Right lobe of liver (tissue), 6 donors: ENCODE results near the gene CDK12. TPM values are rescaled to one million over a fixed set of nuclear protein-coding genes. Genes with fewer than 3 reads are reported as not detected.
A peak's percentile ranks its signal among the peaks of the same experiment; 100 is the strongest.
"Not testable (repeated sequence)": the region's sequence is repeated elsewhere in the genome, so short reads cannot be mapped to it uniquely, and the experiment has no call there.

ENCODE experiments used
- ATAC-seq, 4 donors: fragments of 200-7000 bp; cut with Tn5 transposase; one replicate each; pipeline ENCODE4 v1.9.1; 2020; ENCODE audit warnings: mild to moderate bottlenecking in 4 of 4, moderate library complexity in 4 of 4
- DNase-seq, 3 donors: peaks; one replicate each; pipeline ENCODE4 v3.0.0-alpha.2; 2020
- H3K27ac ChIP-seq, 3 donors: fragments of 200-600 bp; one replicate each; pipeline ENCODE4 v1.8.0; 2022
- H3K27me3 ChIP-seq, 2 donors: fragments of 200-600 bp; one replicate each; pipeline ENCODE4 v1.8.0; 2022
- H3K36me3 ChIP-seq, 4 donors: fragments of 200-600 bp; sonication (generic) in 1 of 4; one replicate each; pipeline versions ENCODE4 v1.5.1 to v1.8.0; 2017 to 2022; ENCODE audit warnings: control low read depth in 1 of 4
- H3K4me1 ChIP-seq, 4 donors: fragments of 200-600 bp; sonication (generic) in 1 of 4; one replicate each; pipeline versions ENCODE4 v1.5.1 to v1.8.0; 2017 to 2022; ENCODE audit warnings: control low read depth in 1 of 4
- H3K4me3 ChIP-seq, 3 donors: fragments of 200-600 bp; one replicate each; pipeline ENCODE4 v1.8.0; 2022
- H3K9me3 ChIP-seq, 4 donors: fragments of 200-600 bp; sonication (generic) in 1 of 4; one replicate each; pipeline versions ENCODE4 v1.5.1 to v1.8.0; 2017 to 2022; ENCODE audit warnings: control low read depth in 1 of 4
- CTCF ChIP-seq, 4 donors: fragments of 200-600 bp in 3 of 4; fragments of 450-650 bp in 1 of 4; IDR thresholded peaks; one replicate each; pipeline versions ENCODE4 v1.5.1 to v1.8.0; 2016 to 2022; ENCODE audit warnings: antibody characterized with exemption in 4 of 4, mild to moderate bottlenecking in 2 of 4
- POLR2A ChIP-seq: fragments of 450-650 bp; IDR thresholded peaks from one replicate; pipeline ENCODE4 v1.6.1; 2017; ENCODE audit warnings: antibody characterized with exemption, mild to moderate bottlenecking
- WGBS: methylation state at CpG from one replicate; pipeline ENCODE4 v1.1.6; 2018; ENCODE audit warnings: low coverage, low lambda C conversion rate; ENCODE audit not compliant: insufficient coverage; ENCODE audit errors: missing lambda C conversion rate; 5-methylcytosine and 5-hydroxymethylcytosine counted together
- intact Hi-C, 2 donors: fragments of 100-400 bp; cut with DNase I; formaldehyde crosslinking; loops; one replicate each; pipeline versions ENCODE4 v1.11.2 to v1.14.1; 2022
- long read RNA-seq: library from polyadenylated mRNA; unstranded; transcript quantifications from one replicate; pipeline ENCODE4 v2.0.0, GENCODE V29; 2019
- total RNA-seq, 6 experiments: library from RNA; depleted of rRNA in 2 of 6; stranded (reverse); fragments of >200 nt in 2 of 6; fragmentation: NEBNext Ultra II Directional in 3 of 6; extraction: Animal tissue kit (Norgen Biotek cat#: 25700) in 3 of 6; gene quantifications; one replicate each; pipeline versions ENCODE4 v1.1.0 to v1.2.4, GENCODE V29; 2016 to 2023
- donor health status: DM: no; HTN: yes; CAD: no.
- donor health status: DM: no; HTN: no; CAD: no.
- donor health status: DM: no; HTN: no; CAD: no.
- donor health status: DM: no; HTN: yes; CAD: no.
- donor health status: DM: no; HTN: yes; CAD: no.

CDK12 gene
- 10 to 100 TPM; 19.4 to 33.4 (median 30.4) TPM for total RNA-seq
- long read RNA-seq, partial matches to known transcripts = 0 of 5 reads
- long read RNA-seq, other reads (novel, unspliced or antisense) = 5 of 5 reads

DNA sequence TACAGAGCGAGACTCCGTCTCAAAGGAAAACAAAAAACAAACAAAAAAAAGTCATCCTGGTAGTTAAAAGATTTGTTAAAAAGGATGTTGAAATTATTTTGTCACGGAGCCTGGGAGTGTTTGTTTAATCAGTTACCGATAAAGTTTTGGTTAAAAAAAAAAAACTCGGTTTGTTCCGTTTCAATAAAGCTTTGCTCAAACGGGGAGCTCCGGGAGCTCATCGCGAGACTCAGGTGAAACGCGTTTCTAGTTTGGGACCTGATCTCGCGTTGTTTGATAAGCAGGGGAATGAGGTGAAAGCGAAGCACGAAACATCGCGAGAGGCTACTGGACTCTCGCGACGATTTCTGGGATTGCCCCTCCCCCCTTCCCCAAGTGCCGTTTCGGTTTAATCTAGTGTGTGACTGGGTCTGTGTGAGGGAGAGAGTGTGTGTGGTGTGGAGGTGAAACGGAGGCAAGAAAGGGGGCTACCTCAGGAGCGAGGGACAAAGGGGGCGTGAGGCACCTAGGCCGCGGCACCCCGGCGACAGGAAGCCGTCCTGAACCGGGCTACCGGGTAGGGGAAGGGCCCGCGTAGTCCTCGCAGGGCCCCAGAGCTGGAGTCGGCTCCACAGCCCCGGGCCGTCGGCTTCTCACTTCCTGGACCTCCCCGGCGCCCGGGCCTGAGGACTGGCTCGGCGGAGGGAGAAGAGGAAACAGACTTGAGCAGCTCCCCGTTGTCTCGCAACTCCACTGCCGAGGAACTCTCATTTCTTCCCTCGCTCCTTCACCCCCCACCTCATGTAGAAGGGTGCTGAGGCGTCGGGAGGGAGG lies at the start of gene CDK12:
CDK12 (plus strand) TSS at position 374 of the 813 bp plus-strand sequence. CDS start 586 bp downstream, outside the sequence.
- intact Hi-C loops = no loop called here
- Histone ChIP-seq H3K27ac (peak within 1 kb of the TSS; percentile 95 to 99 (median 99)), H3K4me1 (peaks cover 0 to 26% (median 10%) of the 10 kb centered on the region in 4 donors), H3K36me3 (no peaks in the 10 kb centered on the region), H3K4me3 (peak within 1 kb of the TSS; percentile 76 to 97 (median 96)), H3K27me3 (no peaks in the 10 kb centered on the region), H3K9me3 (no peaks in the 10 kb centered on the region)
- TF ChIP-seq CTCF (IDR thresholded peaks at IDR 0.05) = no peak
- TF ChIP-seq POLR2A = peak; percentile 85
- ATAC-seq (peak; percentile 92 to 93 (median 92)), DNase-seq (peak; percentile 90 to 97 (median 94))
- under 1% methylated on average over 24 of the region's 51 CpGs for WGBS

GRCh38 chr17:39416141-39416540 lies 45.1 kb upstream of the CDK12 start:
- Histone ChIP-seq H3K4me1 (no peaks in the 10 kb centered on the region), H3K27me3 (no peaks in the 10 kb centered on the region), H3K36me3 (peaks cover 0 to 83% (median 25%) of the 10 kb centered on the region in 4 donors), H3K4me3 (no peak overlapping the region), H3K27ac (no peak overlapping the region), H3K9me3 (no peaks in the 10 kb centered on the region)
- intact Hi-C loops = no loop called here
- TF ChIP-seq CTCF (IDR thresholded peaks at IDR 0.05) (no peak), POLR2A (no peak)
- DNase-seq = no peak
- ATAC-seq = no peak
- 100% methylated on average over 1 of the region's 1 CpG for WGBS

DNA sequence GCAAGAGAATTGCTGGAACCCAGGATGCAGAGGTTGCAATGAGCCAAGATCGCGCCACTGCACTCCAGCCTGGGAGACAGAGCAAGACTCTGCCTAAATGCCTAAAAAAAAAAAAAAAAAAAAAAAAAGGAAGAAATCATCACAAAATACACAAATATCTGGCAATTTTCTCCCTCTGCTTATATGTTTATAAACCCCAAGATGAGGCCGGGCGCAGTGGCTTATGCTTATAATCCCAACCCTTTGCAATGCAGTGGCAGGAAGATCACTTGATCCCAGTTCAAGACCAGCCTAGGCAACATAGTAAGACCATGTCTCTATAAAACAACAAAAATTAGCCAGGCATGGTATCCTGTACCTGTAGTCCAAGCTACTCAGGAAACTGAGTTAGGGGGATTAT lies 31.7 kb upstream of the CDK12 start:
- WGBS = 93% methylated on average over 2 of the region's 4 CpGs
- H3K27me3 ChIP-seq = no peaks in the 10 kb centered on the region
- no peak overlapping the region for H3K27ac ChIP-seq
- no peak for TF ChIP-seq CTCF (IDR thresholded peaks at IDR 0.05)
- no peak for TF ChIP-seq POLR2A
- DNase-seq = no peak
- H3K4me3 ChIP-seq = no peak overlapping the region
- H3K9me3 ChIP-seq = no peaks in the 10 kb centered on the region
- H3K4me1 ChIP-seq = no peaks in the 10 kb centered on the region
- intact Hi-C loops = no loop called here
- H3K36me3 ChIP-seq = peaks cover 0 to 97% (median 44%) of the 10 kb centered on the region in 4 donors
- no peak for ATAC-seq

GRCh38 chr17:39439868-39440267 lies 21.4 kb upstream of the CDK12 start:
- H3K9me3 ChIP-seq, H3K27me3 ChIP-seq, DNase-seq, ATAC-seq, H3K4me3 ChIP-seq, intact Hi-C loops, H3K27ac ChIP-seq, H3K4me1 ChIP-seq: not testable (repeated sequence)
- peaks cover 0 to 96% (median 29%) of the 10 kb centered on the region in 4 donors for H3K36me3 ChIP-seq
- WGBS = 93% methylated on average over 2 of the region's 2 CpGs

GRCh38 chr17:39443326-39443725 lies 18.0 kb upstream of the CDK12 start:
- no peak overlapping the region for H3K4me3 ChIP-seq
- no peak for ATAC-seq

More at GRCh38 chr17:39443326-39443725, 18.0 kb upstream of the CDK12 start:
- Histone ChIP-seq H3K4me1 (no peaks in the 10 kb centered on the region), H3K36me3 (peaks cover 0 to 91% (median 31%) of the 10 kb centered on the region in 4 donors), H3K27me3 (no peaks in the 10 kb centered on the region), H3K27ac (no peak overlapping the region), H3K9me3 (no peaks in the 10 kb centered on the region)
- DNase-seq = no peak
- TF ChIP-seq CTCF (IDR thresholded peaks at IDR 0.05) (no peak), POLR2A (no peak)
- intact Hi-C loops = no loop called here
